Tibial nerve (tissue), 3 donors: ENCODE data around the gene SH3BP2.

Experiments
- POLR2A ChIP-seq, 2 donors: fragments of 450-650 bp; IDR thresholded peaks; one replicate each; pipeline ENCODE4 v1.6.1; 2017; ENCODE audit warnings: antibody characterized with exemption in 2 of 2, mild to moderate bottlenecking in 2 of 2, moderate library complexity in 2 of 2
- TF ChIP-seq, protein P1 (sequence below), 5 experiments: fragments of 200-600 bp in 3 of 5; fragments of 450-650 bp in 2 of 5; sonication (generic) in 3 of 5; IDR thresholded peaks; one replicate each; pipeline ENCODE4 v1.5.1; 2016 to 2019; ENCODE audit warnings: antibody characterized with exemption in 5 of 5, mild to moderate bottlenecking in 3 of 5, moderate library complexity in 2 of 5

DNA sequence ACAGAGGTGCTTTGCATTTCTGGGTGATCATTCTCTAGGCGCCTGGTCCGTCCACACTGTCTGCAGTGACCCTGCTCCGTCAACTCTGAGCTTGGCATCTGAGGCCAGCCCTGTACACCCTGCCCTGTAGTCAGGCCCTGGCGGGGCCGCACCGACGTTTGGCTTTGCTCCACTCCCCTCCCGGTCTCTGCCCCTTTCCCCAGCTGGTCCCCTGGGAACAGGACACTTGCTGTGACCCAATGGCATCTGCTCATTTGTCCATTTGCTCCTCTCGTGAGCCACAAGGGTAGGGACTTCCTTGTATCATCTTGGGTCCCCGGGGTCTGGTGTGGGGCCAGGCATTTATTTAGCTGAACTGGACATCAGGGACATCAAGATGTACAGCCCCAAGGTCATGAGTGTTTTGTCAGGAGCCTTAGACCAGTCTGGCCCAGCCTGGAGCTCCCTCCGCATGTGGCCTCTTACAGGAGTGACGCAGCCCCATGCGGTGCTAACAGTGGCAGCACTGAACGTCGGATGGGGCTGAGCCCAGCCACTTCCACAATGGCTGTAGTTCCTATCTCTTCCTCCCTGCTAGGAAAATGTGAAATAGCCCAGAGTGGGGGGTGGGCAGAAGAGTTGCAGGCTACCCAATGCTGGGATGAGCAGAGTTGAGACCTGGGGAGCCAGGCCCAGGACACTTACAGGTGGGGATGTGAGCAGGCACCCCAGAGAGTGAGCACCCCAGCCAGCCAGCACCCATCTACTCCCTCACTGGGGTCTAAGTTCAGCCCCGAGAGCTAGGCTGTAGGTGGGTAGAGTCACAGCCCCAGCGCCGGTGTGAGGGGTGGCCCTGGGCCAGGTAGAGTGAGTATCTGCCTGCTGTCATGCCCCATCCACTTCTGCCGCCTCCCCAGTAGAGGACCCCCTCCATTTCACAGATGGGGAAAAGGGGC lies 2.0 kb upstream of the SH3BP2 start:
- TF ChIP-seq, protein P1, sequence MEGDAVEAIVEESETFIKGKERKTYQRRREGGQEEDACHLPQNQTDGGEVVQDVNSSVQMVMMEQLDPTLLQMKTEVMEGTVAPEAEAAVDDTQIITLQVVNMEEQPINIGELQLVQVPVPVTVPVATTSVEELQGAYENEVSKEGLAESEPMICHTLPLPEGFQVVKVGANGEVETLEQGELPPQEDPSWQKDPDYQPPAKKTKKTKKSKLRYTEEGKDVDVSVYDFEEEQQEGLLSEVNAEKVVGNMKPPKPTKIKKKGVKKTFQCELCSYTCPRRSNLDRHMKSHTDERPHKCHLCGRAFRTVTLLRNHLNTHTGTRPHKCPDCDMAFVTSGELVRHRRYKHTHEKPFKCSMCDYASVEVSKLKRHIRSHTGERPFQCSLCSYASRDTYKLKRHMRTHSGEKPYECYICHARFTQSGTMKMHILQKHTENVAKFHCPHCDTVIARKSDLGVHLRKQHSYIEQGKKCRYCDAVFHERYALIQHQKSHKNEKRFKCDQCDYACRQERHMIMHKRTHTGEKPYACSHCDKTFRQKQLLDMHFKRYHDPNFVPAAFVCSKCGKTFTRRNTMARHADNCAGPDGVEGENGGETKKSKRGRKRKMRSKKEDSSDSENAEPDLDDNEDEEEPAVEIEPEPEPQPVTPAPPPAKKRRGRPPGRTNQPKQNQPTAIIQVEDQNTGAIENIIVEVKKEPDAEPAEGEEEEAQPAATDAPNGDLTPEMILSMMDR (IDR thresholded peaks at IDR 0.05): no peak
- no peak for TF ChIP-seq POLR2A (IDR thresholded peaks at IDR 0.05)
